HepG2 (cell line): Measurements from ENCODE around the gene ARL10. TPM values are rescaled to one million over a fixed set of nuclear protein-coding genes. Genes with fewer than 3 reads are reported as not detected.

ENCODE experiments used
- BCLAF1 ChIP-seq: fragments of 450-650 bp; IDR thresholded peaks from 2 replicates; pipeline ENCODE4 v1.6.1; 2017; ENCODE audit warnings: mild to moderate bottlenecking
- CREBL2 ChIP-seq: sonication (generic); formaldehyde crosslinking; IDR thresholded peaks from 2 replicates; pipeline ENCODE4 v1.8.1; 2023; ENCODE audit warnings: missing genetic modification reagents, mild to moderate bottlenecking, borderline replicate concordance
- FOXK1 ChIP-seq: sonication (generic); formaldehyde crosslinking; IDR thresholded peaks from 2 replicates; pipeline ENCODE4 v1.4.0; 2020; ENCODE audit warnings: low read depth, missing genetic modification reagents, borderline replicate concordance
- HMGA1 ChIP-seq: sonication (generic); formaldehyde crosslinking; conservative IDR thresholded peaks from 2 replicates; pipeline ENCODE4 v1.4.0; 2020; ENCODE audit warnings: missing genetic modification reagents
- KDM2A ChIP-seq: sonication (generic); formaldehyde crosslinking; IDR thresholded peaks from 2 replicates; pipeline ENCODE4 v1.4.0; 2020; ENCODE audit warnings: low read depth, missing genetic modification reagents, borderline replicate concordance
- MAFG ChIP-seq: sonication (generic); formaldehyde crosslinking; IDR thresholded peaks from 2 replicates; pipeline ENCODE4 v1.5.1; 2020; ENCODE audit warnings: mild to moderate bottlenecking, missing genetic modification reagents
- MYPOP ChIP-seq: sonication (generic); formaldehyde crosslinking; IDR thresholded peaks from 2 replicates; pipeline ENCODE4 v1.8.1; 2023; ENCODE audit warnings: mild to moderate bottlenecking, moderate library complexity, missing genetic modification reagents
- NFIC ChIP-seq: IDR thresholded peaks from 2 replicates; pipeline ENCODE4 v1.6.1; 2012; ENCODE audit warnings: mild to moderate bottlenecking, low read length, inconsistent platforms
- NFYC ChIP-seq: IDR thresholded peaks from 2 replicates; pipeline ENCODE4 v1.6.1; 2016; ENCODE audit warnings: missing genetic modification reagents, missing compliant biosample characterization
- PAXIP1 ChIP-seq: sonication (generic); formaldehyde crosslinking; conservative IDR thresholded peaks from 2 replicates; pipeline ENCODE4 v1.4.0; 2020; ENCODE audit warnings: mild to moderate bottlenecking, missing genetic modification reagents, moderate library complexity
- PRPF4 ChIP-seq: fragments of 200-400 bp; formaldehyde crosslinking; IDR thresholded peaks from 2 replicates; pipeline ENCODE4 v1.6.1; 2016; ENCODE audit warnings: low read length, low read depth; ENCODE audit not compliant: poor library complexity, severe bottlenecking
- TEF ChIP-seq: sonication (generic); formaldehyde crosslinking; IDR thresholded peaks from 2 replicates; pipeline ENCODE4 v1.5.0; 2020; ENCODE audit warnings: missing genetic modification reagents
- TMF1 ChIP-seq: sonication (generic); formaldehyde crosslinking; IDR thresholded peaks from 2 replicates; pipeline ENCODE4 v1.8.1; 2022; ENCODE audit warnings: low read depth, missing genetic modification reagents
- ZEB1 ChIP-seq: IDR thresholded peaks from 2 replicates; pipeline ENCODE4 v1.6.1; 2012; ENCODE audit warnings: mild to moderate bottlenecking, low read depth, inconsistent platforms; ENCODE audit not compliant: insufficient replicate concordance
- ZFP37 ChIP-seq: sonication (generic); formaldehyde crosslinking; IDR thresholded peaks from 2 replicates; pipeline ENCODE4 v1.4.0; 2020; ENCODE audit warnings: missing genetic modification reagents, borderline replicate concordance
- ZFP62 ChIP-seq: sonication (generic); formaldehyde crosslinking; IDR thresholded peaks from 2 replicates; pipeline ENCODE4 v1.4.0; 2020; ENCODE audit warnings: missing genetic modification reagents
- ZNF274 ChIP-seq: sonication (generic); formaldehyde crosslinking; IDR thresholded peaks from 2 replicates; pipeline ENCODE4 v1.5.1; 2020; ENCODE audit warnings: mild to moderate bottlenecking, missing genetic modification reagents
- ZNF326 ChIP-seq: sonication (generic); formaldehyde crosslinking; IDR thresholded peaks from 2 replicates; pipeline ENCODE4 v1.4.0; 2020; ENCODE audit warnings: missing genetic modification reagents, borderline replicate concordance
- ZNF768 ChIP-seq: sonication (generic); formaldehyde crosslinking; IDR thresholded peaks from 2 replicates; pipeline ENCODE4 v1.4.0; 2020; ENCODE audit warnings: missing genetic modification reagents
- ZSCAN25 ChIP-seq: sonication (generic); formaldehyde crosslinking; IDR thresholded peaks from 2 replicates; pipeline ENCODE4 v1.8.0; 2022; ENCODE audit warnings: mild to moderate bottlenecking, missing genetic modification reagents
- ZSCAN9 ChIP-seq: IDR thresholded peaks from 2 replicates; pipeline ENCODE4 v1.6.1; 2016; ENCODE audit warnings: borderline replicate concordance
- polyA plus RNA-seq, 8 experiments: library from polyadenylated mRNA; depleted of rRNA in 3 of 8; stranded (reverse) in 7 of 8; unstranded in 1 of 8; fragments of >200 nt; fragmentation: Illumina TruSeq in 4 of 8; extraction: Trizol in 4 of 8; gene quantifications; 2 replicates each; pipeline versions ENCODE4 v1.2.1 to v1.2.3, GENCODE V29; 2011 to 2016; ENCODE audit warnings: low read depth in 4 of 8, missing spikeins in 1 of 8, mixed read lengths in 1 of 8; ENCODE audit not compliant: insufficient read depth in 1 of 8
- total RNA-seq, 5 experiments: library from RNA; depleted of rRNA; stranded (reverse); fragments of >200 nt; fragmentation: Illumina TruSeq; extraction: Trizol; gene quantifications; 2 replicates each; pipeline ENCODE4 v1.2.3, GENCODE V29; 2016; ENCODE audit warnings: low read depth in 1 of 5

Gene ARL10
- total and polyA plus RNA-seq, 2 of the 13 experiments (the other 11 are each of a cell fraction or from before 2014, with no cell fraction given), result 0.18 to 0.50 TPM

GRCh38 chr5:176415952-176416924, 51.0 kb downstream of the ARL10 start, which contains the start of gene CLTB (continued):
- TF ChIP-seq BCLAF1 (no peak), NFIC (no peak), FOXK1 (CRISPR knock-in tag) (no peak), PRPF4 (no peak), TEF (CRISPR knock-in tag) (no peak), ZNF326 (CRISPR knock-in tag) (no peak), HMGA1 (CRISPR knock-in tag) (no peak), KDM2A (CRISPR knock-in tag) (peak; percentile 85), NFYC (CRISPR knock-in tag) (peak; percentile 31; the same call in 1 of the 2 replicates), ZFP37 (CRISPR knock-in tag) (no peak), ZEB1 (no peak), ZSCAN25 (no peak), PAXIP1 (CRISPR knock-in tag) (no peak), MYPOP (peak; percentile 84; the same call in 1 of the 2 replicates), ZNF274 (CRISPR knock-in tag) (no peak; the same call in 1 of the 2 replicates), ZNF768 (CRISPR knock-in tag) (peak; percentile 91), ZFP62 (CRISPR knock-in tag) (no peak), MAFG (CRISPR knock-in tag) (no peak), TMF1 (peak; percentile 58; the same call in 1 of the 2 replicates), CREBL2 (CRISPR knock-in tag) (no peak), ZSCAN9 (CRISPR knock-in tag) (no peak)
